Measurements from ENCODE around the gene SLC16A4. TPM values are rescaled to one million over a fixed set of nuclear protein-coding genes. Genes with fewer than 3 reads are reported as not detected.
"Not testable (repeated sequence)": the region's sequence is repeated elsewhere in the genome, so short reads cannot be mapped to it uniquely, and the experiment has no call there.

The SLC16A4 gene
- total RNA-seq, 1 donor from 2014 or later: 4.4 TPM

- peaks cover 5% of the 10 kb centered on the region for H3K27me3 Mint-ChIP-seq (ENCODE audit: unreplicated experiment)
- H3K27ac Mint-ChIP-seq (ENCODE audit: unreplicated experiment): no peak overlapping the region
- DNase-seq: no peak
- TF ChIP-seq CTCF (IDR thresholded peaks at IDR 0.05; ENCODE audit: partially characterized antibody, unreplicated experiment): no peak
- peaks cover 2% of the 10 kb centered on the region for H3K4me1 Mint-ChIP-seq (ENCODE audit: low read depth, unreplicated experiment)
- no peak overlapping the region for H3K4me3 Mint-ChIP-seq (ENCODE audit: unreplicated experiment)
- H3K36me3 Mint-ChIP-seq (ENCODE audit: unreplicated experiment): peaks cover 10% of the 10 kb centered on the region
- H3K9me3 Mint-ChIP-seq (ENCODE audit: unreplicated experiment): peaks cover 1% of the 10 kb centered on the region
These were observed 29.3 kb upstream of the SLC16A4 start for GRCh38 chr1:110420023-110420662.

- H3K4me3 Mint-ChIP-seq (ENCODE audit: unreplicated experiment): no peak overlapping the region
- no peak overlapping the region for H3K27ac Mint-ChIP-seq (ENCODE audit: unreplicated experiment)
- no peak for DNase-seq
- H3K9me3 Mint-ChIP-seq (ENCODE audit: unreplicated experiment): peaks cover 1% of the 10 kb centered on the region
- TF ChIP-seq CTCF (IDR thresholded peaks at IDR 0.05; ENCODE audit: partially characterized antibody, unreplicated experiment): no peak
- H3K27me3 Mint-ChIP-seq (ENCODE audit: unreplicated experiment): peaks cover 5% of the 10 kb centered on the region
- peaks cover 10% of the 10 kb centered on the region for H3K36me3 Mint-ChIP-seq (ENCODE audit: unreplicated experiment)
- no peaks in the 10 kb centered on the region for H3K4me1 Mint-ChIP-seq (ENCODE audit: low read depth, unreplicated experiment)
These were observed 27.9 kb upstream of the SLC16A4 start for GRCh38 chr1:110418729-110419128.

- not testable (repeated sequence) for DNase-seq; H3K4me1 Mint-ChIP-seq (ENCODE audit: low read depth, unreplicated experiment); H3K36me3 Mint-ChIP-seq (ENCODE audit: unreplicated experiment); H3K9me3 Mint-ChIP-seq (ENCODE audit: unreplicated experiment); H3K4me3 Mint-ChIP-seq (ENCODE audit: unreplicated experiment); H3K27ac Mint-ChIP-seq (ENCODE audit: unreplicated experiment); H3K27me3 Mint-ChIP-seq (ENCODE audit: unreplicated experiment)
These were observed 22.2 kb upstream of the SLC16A4 start for GRCh38 chr1:110413045-110413444.

- Mint-ChIP-seq H3K36me3 (ENCODE audit: unreplicated experiment) (no peaks in the 10 kb centered on the region), H3K9me3 (ENCODE audit: unreplicated experiment) (peaks cover 1% of the 10 kb centered on the region), H3K27ac (ENCODE audit: unreplicated experiment) (no peak overlapping the region), H3K4me1 (ENCODE audit: low read depth, unreplicated experiment) (no peaks in the 10 kb centered on the region), H3K4me3 (ENCODE audit: unreplicated experiment) (no peak overlapping the region), H3K27me3 (ENCODE audit: unreplicated experiment) (peaks cover 3% of the 10 kb centered on the region)
- peak; percentile 75 for TF ChIP-seq CTCF (IDR thresholded peaks at IDR 0.05; ENCODE audit: partially characterized antibody, unreplicated experiment)
- peak; percentile 78 for DNase-seq
These were observed 21.8 kb upstream of the SLC16A4 start for GRCh38 chr1:110412576-110412975.

- Mint-ChIP-seq H3K27ac (ENCODE audit: unreplicated experiment) (no peak overlapping the region), H3K27me3 (ENCODE audit: unreplicated experiment) (peaks cover 3% of the 10 kb centered on the region), H3K4me3 (ENCODE audit: unreplicated experiment) (no peak overlapping the region)
These were observed 20.4 kb upstream of the SLC16A4 start for GRCh38 chr1:110411173-110411735.

More at GRCh38 chr1:110411173-110411735, 20.4 kb upstream of the SLC16A4 start:
- DNase-seq: no peak
- H3K9me3 Mint-ChIP-seq (ENCODE audit: unreplicated experiment): peaks cover 3% of the 10 kb centered on the region
- no peaks in the 10 kb centered on the region for H3K4me1 Mint-ChIP-seq (ENCODE audit: low read depth, unreplicated experiment)
- H3K36me3 Mint-ChIP-seq (ENCODE audit: unreplicated experiment): no peaks in the 10 kb centered on the region
- TF ChIP-seq CTCF (IDR thresholded peaks at IDR 0.05; ENCODE audit: partially characterized antibody, unreplicated experiment): no peak

All from glutamatergic neuron (in vitro differentiated cells).